SW 1271 (cell line): ENCODE measurements around the gene ARHGAP15.

Source experiments
- DNase-seq, 2 experiments: peaks; one replicate each; lab custom pipeline; 2025; lab: John Stamatoyannopoulos, UW

ARHGAP15 gene

DNA sequence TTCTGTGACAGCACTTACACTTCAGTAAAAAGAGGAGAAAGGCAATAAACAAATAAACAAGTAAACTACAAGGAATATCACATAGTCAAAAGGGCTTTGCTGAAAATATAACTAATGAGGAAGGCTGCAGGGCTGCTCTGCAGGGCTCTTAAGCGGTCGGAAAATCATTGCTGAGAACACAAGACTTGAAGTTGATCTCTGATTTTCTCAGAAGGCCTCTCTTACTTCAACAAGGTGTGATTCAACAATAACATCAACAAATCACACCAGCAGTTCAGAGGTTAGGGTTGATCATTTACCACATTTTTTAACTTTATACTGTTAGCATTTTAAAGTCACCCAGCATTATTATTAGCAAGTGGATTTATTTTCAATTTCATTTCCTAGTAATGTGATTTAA is 215.6 kb downstream of the ARHGAP15 start:
- no peak for DNase-seq

DNA sequence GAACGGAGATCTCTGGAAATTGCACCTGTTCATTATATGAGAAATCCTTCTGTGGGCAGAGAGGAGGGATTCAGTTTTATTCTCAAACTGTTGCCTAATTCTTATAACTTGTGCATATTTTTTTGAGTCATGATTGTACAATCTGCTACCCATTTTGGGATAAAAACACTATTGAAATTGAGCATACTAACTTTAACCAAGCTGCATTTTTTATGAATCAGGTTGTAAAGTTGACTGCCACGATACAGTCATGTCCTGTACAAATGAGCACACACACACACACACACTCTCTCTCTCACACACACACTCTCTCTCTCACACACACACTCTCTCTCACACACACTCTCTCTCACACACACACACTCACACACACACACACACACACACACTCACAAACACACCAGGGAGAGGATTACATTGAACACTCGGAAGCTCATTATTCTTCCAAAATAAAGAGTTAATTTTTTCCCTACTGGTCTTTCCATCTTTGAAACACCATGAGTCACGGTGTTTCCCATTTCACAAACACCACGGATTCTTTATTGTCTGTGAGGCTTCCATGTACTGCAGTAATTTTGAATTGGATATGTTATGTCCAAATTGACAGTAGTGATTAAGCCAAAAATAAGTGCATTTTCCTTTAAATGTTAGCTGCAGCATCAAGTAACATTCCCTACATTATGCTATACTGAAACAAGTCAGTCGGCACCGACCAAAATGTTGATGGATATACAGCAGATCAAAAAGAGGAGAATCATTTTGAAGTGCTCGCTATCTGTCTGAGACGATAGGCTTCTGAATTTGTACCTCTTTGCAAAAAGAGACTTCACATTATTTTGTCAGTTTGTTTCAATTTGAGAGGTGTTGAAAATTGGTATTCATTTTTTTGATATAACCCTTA is 216.9 kb downstream of the ARHGAP15 start:
- no peak for DNase-seq

DNA sequence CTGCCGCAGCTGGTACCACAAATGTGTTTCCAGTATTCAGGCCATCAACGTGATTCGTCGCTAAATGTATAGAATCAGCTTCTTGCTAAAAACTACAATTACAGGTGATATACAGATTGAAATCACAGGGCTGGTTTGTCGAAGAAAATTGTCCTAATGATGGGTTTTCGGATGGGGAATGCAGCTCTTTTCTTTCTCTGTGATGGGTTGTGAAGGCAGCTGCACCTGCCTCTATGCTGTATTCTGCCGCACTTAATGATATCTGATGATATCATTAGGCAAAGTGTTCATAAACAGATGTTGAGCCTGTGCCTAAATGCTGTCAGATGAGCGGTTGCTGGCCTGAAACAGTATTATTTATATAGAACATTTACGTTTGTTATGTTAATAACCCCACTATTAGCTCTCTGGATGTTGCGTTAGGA is 218.1 kb downstream of the ARHGAP15 start:
- DNase-seq, result no peak

DNA sequence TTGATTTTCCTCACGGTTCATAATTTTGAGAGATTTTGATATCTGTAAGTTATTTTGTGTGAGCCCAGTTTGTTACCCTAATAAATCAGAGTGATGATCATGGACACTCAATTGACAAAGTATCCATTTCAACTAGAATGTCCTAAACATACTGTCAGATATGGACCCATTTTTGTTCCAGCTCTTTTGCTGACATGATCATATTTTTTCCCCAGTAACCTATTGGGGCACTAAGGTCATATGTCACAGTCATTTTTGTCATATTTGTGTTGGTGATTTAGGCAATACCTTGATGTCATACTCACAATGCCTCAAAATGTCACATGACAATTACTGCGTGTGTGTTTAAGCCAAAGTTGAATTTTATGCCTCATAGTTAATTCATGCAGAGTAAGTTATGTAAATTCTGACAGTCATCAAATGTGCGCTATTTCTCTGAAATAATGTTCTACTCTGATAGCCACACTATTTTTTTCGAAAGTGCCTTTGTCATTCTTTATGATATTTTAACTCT is 218.7 kb downstream of the ARHGAP15 start:
- no peak for DNase-seq

DNA sequence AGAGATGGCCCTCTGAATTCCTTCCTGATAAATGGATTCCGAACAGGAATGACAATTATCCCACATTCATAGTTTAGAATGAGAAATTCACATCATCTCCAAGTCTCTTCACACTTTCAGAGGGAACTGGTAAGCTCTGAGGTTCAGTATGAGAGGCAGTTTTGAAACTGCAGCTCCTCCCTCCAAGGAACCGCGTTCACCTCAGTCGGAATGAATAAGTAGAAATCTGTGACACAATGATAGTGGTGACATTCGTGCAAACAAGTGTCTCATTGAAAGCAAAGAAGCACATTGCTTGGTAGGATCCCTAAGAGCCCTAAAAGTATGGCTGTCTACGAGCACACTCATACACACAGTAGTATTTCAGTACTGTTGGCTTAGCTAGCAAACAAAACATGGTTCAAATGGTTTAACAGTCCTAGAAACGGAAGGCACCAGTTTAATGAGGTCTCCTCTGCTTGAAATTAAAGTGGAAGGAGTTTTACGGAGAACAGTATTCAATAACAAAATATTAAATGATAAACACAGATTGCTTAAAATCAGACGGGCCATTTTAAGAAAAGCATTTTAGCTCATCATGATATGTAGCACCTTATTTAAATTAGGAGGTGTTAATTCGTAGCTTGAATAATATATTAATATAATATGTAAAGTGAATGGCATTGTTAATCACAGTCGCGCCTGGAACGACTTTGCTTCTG is 225.0 kb downstream of the ARHGAP15 start:
- DNase-seq, result no peak

DNA sequence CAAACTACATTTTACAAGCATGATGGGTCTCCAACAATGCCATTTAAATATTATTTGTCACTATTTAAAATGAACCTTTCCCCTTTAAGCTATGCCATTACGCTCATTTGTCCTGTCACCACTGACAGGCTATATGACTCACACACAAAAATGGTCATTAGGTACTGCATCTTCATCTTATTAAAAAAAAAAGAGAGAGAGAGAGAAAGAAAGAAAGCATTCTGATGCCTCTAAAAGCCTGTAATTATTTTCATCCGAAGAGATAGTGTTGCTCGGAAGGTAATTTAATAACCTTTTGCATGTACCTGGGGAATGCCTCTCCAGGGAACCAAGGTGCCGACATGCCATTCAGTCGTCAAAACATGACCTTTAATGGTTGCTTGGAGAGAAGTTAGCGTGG is 226.7 kb downstream of the ARHGAP15 start:
- no peak for DNase-seq

DNA sequence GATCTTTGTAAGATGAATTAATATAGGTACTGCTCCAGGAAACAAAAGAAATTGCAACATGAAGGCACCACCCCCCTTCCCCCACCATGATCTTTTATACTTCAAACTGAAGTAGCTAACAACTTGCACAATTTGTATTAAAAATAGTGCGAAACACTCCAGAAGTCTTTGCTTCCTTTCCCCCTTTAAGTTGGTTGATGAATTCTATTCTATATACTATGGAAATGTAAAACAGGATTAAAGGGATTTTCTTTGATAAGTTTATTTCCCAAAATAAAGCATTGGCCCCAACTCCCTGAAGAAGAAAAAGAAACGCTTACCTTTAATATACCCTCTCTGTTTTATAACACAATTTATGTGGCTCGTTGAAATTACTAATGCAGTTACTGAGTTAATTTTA is 227.1 kb downstream of the ARHGAP15 start:
- no peak for DNase-seq

DNA sequence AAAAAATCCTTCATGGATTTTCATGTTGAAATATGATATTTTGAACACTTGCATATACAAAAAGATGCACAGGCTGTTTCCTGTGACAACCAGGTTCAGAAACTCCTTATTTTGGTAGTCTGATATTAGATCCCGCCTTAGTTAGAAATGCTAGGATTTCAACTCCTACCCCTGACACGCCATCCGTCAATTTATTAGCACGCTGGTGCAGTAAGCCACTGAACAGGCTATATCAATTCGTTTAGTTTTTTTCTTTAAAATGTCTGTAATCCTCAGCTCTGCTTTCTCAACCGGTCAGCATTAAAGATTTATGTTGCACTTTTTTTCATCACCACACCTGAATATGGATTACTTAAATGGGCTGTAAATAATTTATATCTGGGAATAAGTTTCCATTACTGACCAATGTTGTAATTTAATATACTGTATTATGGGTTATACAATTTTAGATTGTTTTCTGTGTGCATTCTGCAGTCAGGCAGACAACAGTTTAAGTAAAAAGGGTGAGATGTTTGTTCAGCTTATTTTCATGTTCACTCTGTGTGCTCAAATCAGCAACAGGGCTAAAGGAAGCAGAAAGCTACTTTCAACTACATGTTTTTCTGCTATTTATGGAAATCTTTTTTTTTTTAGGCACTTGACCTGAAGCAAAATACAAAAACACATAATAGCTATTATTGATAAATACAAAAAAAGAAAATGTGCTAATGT is 227.7 kb downstream of the ARHGAP15 start:
- no peak for DNase-seq

DNA sequence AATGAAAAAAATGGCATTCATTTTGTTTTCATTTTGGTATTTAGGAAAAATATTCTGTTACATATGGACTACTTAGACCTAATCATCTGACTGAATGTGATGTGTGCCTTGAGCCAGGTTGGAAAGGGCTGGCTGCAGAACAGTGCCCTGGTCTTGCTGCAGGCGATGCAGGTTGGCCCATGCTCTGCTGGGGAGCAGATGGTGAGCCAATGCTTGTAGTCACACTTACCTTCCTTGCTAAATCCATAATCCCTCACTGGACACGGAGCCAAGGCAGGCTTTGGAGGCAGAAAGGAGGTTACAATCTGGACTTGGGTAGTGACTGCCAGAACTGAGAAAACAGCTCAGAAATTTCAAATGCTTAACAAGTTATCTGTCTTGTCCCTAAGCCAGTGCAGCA is 228.7 kb downstream of the ARHGAP15 start:
- DNase-seq, result no peak

DNA sequence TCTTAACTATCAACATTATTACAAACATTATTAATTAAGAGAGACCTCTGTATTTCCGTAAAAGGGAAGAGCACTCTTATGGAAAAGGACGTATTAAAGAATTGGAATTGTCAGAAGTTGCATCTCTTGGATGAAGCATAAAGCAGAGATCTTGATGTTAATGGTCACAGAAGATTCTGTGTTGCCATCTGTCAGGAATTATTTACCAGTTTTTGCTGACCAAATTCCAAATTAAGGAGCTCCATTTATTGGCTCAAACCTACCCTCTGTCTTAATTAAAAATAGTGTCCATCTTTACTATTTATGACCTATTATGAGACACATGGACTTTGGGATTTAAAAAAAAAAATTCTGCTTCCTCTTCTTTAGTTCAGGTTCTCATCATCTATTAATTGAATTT is 232.1 kb downstream of the ARHGAP15 start:
- DNase-seq, result no peak

DNA sequence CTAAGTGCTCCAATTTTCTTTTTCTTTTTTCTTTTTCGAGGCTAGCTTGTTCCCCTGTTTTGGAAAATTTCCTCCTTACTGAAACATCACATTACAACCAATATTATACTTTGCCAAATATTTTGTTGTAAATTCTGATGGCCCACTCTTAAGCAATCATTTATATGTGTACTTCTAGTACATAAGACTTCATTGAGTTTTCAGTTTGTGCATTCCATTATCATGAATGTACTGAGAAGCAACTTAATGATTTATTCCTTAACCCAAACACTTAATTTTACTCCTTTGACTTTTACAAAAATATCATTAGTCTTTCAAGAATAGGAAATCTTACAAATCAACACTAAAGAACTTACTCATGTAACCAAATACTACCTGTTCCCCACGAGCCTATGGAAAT is 242.4 kb downstream of the ARHGAP15 start:
- DNase-seq, result no peak

DNA sequence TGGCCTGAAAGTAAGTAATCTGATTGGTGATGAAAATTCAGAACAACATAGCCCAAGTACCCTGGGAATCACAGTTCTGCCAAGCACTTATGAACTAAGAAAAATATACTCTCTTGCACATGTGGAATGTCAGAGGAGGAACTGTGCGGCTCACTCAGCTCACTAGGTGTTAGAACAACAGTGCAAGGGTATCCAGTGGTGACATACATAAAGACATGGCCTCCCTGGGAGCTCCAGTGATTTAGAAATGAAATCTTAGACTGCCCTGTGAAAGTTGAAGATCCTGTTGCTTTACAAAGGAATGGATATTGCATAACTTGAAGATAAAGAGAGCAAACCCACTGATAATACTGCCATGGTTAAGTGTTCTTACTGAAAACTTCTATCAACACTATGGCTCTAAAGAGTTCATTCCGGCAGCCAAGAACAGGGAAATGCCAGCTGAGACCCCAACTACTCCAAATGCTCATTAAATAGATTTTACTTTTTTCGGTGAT is 246.2 kb downstream of the ARHGAP15 start:
- DNase-seq, result no peak

DNA sequence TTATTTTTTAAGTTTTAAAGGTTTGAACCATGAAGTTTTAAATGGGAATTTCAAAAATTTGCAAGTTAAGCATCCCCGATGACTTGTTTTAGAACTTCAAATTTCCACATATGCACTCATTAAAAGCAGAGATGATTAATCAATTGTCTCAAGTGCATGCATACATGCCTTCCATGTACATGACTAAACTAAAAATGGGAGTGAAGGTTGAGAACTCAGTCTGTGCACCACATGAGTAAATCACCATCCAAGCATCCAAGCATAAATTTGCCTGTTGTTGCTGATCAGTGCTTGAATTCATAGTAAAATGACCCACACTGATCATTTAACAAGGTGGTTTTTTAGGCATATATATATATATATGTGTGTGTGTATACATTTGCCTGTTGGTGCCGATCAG is 249.8 kb downstream of the ARHGAP15 start:
- DNase-seq, result no peak

DNA sequence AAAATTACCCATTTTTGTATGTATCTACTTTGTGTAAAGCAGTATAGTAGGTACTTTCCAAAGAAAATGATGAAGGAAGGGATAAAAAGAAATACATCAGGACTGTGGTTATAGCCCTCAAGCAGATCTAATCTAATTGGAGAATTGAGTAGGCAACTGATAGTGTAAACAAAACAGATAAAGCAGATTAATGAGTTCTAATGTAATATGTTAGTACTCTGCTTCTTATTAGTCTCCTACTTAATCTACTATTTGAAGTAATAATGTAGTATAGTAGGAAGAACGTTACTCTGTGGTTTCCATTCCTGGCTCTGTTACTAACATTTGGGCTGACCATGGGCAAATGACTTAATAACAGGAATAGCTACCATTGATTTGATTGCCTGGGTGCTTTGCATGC is 250.7 kb downstream of the ARHGAP15 start:
- DNase-seq, result no peak

DNA sequence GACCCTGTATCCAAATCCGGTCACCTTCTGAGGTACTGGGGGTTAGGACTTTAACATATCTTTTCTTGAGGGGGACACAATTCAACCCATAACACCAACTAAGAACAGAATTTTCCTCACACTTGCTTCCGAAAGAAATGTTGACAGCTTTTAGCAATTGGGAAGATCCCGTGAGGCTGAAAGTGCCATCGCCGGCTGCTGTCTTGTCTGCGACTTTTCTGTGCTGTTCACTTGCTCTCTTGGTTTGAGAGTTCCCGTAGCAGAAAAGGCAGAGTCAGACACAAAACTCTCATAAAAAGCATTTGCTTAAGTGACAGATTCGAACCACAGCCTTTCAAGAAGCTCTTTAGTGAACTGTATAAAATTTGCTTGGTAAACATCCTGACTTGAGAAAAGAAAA is 253.4 kb downstream of the ARHGAP15 start:
- no peak for DNase-seq

DNA sequence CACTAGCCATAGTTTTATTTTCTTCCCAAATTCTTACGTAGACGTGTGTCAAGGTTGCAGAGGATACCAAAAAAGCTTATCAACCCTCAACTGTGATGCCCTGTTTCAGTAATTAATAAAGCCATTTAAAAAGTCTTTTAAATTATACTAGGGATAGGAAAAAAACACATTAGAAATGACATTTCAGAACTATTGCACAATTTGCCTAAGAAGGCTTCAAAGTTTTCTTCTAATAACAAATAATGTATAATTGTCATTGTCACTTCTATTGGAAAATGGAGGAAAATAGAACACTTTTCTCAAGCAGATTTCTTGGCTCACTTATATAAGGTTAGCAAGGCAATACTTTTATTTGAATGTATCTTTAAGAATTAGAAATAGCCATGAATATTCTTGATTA is 253.8 kb downstream of the ARHGAP15 start:
- no peak for DNase-seq

DNA sequence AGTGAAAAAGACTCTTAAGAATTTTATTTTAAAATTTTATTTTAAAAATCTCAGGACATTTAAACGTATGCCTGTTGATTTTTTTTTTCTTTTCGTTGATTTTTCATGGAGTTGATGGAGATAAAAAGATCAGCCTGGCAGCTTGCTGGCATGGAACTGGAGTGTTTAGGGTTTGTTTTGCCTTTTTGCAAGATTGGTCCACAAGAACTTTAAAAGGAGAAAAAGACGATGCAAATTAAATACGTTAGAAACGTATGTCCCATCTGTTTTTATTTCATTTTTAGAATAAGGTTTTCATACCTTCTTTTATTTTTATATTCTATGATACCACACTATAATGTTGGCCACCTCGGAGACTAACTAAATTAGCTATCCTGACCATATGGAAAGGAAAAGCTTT is 254.9 kb downstream of the ARHGAP15 start:
- DNase-seq, result no peak

DNA sequence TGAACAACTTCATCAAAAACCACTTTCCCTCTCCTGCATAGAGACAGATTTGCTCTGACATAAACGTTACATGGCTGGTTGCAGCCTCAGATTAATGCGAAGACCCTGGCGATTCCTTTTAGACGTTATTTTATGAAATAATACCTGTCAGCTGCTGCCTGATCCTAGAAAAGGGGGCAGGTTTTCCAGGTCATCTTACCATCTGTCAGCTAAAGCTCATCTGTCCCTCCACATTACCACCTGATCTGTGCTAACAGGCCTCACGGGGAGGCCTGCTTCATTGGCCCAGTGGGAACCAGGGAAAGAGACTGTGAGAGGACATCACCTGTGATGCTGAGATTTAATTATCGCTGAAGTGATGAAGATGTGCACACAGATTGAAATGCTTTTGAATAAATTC is 261.0 kb downstream of the ARHGAP15 start:
- DNase-seq, result no peak

DNA sequence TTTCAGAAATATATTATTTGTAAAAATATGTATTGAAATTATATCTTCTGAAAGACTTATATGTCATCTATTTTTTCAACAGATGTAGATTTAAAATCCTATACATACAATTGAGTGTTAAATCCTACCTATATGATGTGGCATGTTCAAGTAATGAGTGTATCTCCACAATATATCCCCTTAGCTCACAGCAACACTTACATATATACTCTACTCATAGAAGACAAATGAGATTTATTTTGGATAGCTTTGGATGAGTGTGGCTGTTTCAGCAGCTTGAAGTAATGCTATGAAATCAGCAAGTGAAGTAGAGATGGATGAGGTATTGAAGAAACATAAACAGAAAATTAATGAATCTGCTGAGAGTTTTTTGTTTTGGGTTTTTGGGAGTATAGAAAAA is 263.1 kb downstream of the ARHGAP15 start:
- no peak for DNase-seq

DNA sequence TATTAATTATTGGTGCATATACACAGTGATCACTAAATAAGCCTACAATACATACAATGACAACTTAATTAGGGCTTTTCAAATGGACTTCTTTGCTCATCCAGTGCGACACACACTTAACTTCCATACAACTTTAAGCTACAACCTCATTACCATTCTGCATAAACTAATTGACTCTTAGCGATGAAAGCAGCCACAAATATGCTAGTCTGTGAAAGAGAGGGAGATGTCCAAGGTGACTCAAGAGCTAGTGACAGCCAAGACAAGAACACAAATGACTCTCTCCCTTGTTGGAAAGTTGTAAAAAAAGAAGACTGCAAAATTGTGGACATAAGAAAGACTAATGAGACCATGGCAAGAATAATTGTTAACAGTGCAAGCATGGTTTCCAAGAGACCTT is 264.8 kb downstream of the ARHGAP15 start:
- DNase-seq, result no peak

DNA sequence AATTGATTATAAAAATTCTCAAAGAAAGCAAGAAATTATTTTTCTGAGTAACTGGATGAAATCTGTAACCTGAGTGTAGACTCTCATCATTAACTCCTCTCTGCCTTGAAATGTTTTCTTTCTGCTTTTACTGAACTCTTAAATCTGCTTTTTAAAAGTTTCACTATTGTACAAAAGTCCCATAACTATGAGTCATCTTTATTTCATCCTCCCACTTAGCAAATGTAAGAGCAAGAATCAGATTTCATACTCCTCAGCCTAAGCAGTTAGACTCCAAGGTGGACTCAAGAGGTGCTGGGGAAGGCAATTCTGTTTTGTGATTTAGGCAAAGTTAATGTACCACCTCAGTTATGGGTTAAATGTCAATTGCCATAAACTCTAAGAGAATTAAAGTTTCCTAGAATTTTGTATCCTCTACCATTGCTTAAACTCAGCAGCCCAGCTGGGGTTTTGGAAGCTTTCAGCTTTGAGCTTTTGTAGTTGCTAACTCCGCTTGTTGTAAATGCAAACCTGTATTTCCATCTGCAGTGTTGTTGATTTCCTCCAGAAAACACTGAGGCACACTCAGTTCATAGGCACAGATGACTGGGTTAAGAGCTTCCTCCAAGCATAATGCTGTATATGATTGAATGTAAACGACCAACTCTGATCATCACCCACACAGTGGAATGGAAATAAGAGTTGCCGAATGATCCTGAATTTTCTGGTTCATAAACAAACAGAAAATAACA is 268.8 kb downstream of the ARHGAP15 start:
- DNase-seq, result peak in 1 of 2 experiments; percentile 5

DNA sequence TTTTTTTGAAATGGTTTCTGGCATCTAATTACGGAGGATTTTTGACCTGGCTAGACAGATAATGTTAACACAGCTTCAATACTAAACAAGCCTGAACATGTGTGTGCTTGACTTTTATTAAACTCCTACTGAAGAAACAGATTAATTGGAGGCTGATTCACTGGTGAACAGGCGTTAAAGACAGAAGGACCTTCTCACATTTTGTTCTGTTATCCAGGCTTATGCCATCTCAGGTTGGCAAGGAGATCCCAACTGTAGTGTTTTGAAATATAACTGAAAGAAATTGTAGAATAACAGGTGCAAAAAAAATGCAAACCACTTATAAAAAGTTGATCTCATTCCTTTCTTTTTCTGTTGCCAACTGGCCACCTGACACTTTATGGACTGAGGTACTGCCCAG is 269.6 kb downstream of the ARHGAP15 start:
- no peak for DNase-seq
